ENCODE results near the gene TBC1D4.
"Not testable (repeated sequence)": the region's sequence is repeated elsewhere in the genome, so short reads cannot be mapped to it uniquely, and the experiment has no call there.

Gene TBC1D4

DNA sequence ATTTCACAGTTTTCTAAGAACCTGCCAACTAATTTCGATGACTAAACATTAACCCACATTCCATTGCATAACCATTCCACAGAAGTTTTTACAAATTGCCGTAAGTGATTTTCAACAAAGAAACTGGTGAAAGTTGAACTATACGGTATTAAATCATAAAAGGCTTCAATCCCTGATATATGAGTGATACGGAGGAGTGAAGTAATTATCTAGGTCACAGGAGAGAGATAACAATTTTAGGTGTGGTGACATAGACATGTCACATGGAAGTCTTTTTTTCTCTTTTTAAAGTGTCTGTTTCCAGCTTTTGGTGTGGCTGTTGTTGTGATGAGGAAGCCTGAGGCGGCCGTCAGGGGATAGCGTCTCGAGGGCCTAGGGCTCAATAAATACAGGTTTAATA lies 29.4 kb downstream of the TBC1D4 start:
- no peak for DNase-seq (ENCODE audit: low spot score)

DNA sequence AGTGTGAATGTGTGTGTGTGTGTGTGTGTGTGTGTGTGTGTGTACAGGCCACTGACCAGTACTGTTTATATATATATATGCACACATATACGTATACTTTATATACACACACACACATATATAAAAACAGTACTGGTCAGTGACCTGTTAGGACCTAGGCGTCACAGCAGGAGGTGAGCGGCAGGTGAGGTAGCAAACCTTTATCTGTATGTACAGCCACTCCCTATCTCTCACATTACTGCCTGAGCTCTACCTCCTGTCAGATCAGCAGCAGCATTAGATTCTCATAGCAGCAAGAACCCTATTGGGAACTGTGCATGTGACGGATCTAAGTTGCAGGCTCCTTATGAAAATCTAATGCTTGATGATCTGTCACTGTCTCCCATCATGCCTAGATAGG lies 34.5 kb downstream of the TBC1D4 start:
- DNase-seq (ENCODE audit: low spot score): no peak

DNA sequence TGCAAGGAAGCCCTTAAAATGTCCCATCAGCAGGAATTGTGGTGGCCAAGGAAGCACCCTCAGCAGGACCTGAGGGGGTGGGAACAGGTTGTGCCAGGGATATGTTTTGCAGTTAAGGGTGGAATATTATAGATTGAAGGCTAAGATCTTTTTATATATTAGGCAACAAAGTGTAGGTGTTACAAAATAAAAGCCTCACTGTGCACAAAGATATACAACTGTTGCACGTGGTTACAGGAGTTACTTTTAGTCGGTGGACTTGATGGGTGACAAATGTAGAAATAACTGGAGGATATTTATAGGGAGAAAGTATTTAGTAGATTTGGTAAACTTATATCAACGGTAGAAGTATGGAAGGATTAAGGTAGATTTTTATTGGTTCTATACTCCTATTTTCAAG lies 35.1 kb downstream of the TBC1D4 start:
- no peak for DNase-seq (ENCODE audit: low spot score)

DNA sequence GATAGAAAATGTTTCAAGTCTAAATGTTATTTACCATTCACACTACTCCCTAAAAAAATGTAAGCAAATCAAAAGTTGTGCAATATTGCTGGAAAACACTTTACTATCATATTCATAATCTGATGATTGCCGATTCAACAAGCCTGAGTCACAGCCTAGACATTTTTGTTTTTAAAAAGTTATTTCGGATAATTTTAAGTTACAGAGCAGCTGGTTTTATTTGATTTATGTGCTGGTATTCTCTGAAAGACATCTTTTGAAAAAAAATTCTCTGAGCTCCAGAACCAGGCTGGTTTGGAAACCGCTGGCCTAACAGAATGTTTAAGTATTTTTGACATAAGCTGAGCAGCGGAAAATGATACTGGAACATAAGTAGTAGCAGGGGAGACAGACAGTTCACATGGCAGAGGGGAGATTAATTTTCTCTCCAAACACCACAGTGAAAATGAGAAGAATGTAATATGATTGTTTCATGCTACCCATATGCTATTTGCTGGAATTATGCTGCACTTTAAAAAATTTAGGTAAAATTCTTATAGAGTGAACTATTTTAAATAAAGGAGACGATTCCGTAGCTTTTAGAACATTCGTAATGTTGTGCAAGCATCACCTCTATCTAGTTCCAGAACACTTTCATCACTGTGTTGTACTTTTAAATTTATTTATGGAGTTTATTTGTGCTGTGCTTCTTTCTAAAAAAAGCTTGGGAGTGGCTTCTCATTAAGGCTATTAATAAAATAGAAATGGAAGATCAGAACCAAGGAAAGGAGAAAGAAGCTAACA lies 36.1 kb downstream of the TBC1D4 start:
- DNase-seq (ENCODE audit: low spot score): no peak

DNA sequence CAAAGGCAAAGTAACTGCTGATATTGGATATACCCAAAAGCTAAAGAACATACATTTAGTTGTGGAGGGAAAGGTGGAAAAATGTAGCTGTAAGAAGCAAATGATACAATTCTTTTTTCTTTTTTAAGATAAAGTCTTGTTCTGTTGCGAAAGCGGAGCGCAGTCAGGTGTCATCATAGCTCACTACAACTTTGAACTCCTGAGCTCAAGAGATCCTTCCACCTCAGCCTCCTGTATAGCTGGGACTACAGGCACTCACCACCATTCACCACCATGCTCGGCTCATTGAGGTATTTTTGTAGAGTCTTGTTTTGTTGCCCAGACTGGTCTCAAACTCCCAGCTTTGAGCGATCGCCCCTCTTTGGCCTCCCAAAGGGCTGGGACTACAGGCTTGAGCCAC lies 38.0 kb downstream of the TBC1D4 start:
- no peak for DNase-seq (ENCODE audit: low spot score)

DNA sequence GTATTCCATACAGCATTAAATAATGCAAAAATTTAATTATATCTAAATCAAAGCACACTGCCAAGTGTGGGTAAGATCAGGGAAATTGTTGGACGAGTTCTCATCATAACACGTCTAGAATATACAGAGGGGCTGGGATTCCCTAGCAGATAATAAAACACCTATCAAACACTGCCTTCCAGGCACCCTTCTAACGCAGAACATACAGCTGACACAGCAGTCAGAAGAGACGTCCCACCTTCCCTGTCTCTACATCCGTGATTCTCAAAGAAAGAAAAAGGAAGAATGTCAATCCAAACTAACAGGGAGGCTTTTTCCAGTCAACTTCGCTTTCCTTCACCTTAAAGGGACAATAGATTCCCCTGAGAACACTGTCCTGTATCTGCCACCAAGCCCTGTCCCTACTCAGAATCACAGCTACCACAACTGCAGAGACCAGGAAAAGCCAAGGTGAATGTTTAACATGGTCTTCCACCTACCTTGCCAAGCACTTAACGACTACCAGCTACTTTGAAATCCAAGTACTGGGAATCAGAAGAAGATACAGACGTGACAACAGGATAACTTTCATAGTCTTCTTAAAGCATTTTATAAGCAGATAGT lies 38.5 kb downstream of the TBC1D4 start:
- no peak for DNase-seq (ENCODE audit: low spot score)

DNA sequence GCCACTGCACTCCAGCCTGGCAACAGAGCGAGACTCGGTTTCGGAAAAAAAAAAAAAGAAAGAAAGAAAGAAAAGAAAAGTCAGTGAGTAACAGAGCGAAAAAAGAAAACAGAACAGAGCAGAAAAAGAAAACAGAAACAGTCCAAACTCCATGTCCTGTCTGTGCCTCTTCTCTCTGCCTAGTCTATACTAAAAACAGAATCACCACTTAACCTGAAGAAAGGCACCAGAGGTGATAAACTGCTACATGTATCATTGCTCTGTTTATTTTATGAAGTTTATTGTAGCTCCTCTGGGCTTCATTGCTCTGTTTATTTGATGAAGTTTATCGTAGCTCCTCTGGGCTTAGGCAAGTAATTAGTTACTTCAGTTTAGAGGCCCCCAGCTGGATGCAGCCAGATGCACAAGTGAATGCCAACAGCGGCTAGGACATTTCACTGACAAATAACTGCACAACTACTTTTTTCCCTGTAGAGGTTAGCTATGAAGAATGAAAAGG lies 39.2 kb downstream of the TBC1D4 start:
- DNase-seq (ENCODE audit: low spot score): no peak

DNA sequence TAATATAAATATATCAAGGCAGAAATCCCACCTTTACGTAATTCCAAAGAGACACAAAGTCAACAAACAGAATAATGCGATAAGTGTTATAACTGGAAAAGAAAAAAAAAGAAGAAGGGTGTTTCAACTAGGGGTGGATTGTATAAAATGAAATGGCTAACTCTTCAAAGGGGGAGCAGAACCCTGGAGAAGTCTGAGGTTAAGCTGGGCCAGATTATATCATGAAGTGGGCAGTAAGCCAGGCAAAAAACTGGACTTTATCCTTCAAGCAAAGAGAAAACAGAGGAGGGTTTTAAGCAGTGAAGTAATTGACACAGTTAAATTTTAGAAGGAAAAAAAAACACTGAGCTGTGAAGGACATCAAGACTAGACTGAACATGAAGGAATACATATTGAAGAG lies 41.9 kb downstream of the TBC1D4 start:
- no peak for DNase-seq (ENCODE audit: low spot score)

DNA sequence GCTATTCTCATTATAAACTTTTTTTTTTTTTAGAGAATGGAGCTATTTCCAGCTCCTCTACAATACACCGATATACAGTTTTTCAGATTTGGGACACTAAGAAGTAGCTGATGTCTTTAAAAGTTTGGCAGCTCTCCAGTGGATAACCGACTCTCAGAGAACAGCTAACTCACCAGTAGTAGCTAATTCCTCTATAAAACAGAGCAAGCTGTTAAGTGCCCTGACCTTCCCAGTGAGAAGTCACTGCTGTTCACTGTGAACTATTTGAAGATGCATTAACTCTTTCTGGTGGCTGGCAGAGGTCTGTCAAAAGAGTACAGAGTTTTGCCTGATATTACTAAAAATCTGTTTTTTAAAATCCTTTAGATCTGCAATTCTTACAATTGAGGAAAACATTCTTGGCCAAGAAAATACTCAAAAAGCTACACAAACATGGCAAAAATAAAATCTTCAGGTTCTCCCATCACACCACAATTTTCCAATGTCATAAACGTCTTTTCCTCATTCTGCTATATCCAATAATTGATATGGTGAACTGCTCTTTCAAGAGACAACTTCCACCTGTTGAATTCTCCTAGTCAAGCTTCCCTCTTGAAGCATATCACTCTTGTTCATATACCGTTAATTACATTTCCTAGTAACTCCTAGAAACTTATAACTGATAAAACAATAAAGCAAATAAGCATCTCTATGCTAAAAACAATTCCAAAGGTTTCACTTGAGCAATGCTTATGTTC lies 44.2 kb downstream of the TBC1D4 start:
- DNase-seq (ENCODE audit: low spot score): no peak

DNA sequence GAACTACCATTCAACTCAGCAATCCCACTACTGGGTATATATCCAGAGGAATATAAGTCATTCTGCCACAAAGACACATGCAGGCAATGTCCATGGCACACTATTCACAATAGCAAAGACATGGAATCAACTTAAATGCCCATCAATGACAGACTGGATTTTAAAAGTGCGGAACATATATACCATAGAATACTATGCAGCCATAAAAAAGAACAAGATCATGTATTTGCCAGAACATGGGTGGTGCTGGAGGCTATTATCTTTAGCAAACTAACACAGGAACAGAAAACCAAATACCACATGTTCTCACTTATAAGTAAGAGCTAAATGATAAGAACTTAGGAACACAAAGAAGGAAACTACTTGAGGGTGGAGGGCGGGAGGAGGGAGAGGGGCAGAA lies 47.8 kb downstream of the TBC1D4 start:
- not testable (repeated sequence) for DNase-seq (ENCODE audit: low spot score)

DNA sequence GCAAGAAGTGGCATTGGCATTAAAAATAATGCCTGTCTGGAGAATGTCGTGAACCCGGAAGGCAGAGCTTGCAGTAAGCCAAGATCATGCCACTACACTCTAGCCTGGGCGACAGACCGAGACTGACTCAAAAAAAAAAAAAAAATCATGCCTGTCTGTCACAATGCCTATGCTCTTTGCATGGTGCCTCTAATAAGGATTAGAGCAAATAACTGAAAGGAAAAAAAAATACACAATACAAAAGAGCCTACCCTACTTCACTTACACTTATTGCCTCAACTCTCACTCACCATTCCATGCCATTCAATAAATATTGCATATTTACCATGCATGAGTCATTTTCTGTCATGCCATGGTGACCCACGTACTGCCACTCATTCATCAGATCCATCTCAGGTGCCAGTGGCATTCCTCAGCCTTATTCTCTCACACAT lies 49.1 kb downstream of the TBC1D4 start:
- DNase-seq (ENCODE audit: low spot score): no peak

DNA sequence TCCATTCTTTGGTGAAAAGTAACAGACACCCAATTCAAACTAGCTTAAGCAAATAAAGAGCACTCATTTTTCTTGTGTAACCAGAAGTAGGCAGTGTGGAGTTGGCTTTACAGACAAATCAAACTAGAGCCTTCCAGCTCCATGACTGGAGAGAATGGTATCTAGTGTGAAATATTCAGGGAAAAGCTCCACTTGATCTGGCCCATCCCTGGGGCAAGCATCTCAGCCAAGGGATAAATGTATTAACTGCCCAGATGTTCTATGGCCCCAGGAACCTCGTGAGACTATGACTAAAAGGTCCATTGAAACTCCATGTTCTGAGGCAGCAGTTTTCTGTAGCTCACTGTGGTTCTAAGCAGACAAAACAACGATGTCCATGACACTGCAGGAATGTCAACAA lies 49.9 kb downstream of the TBC1D4 start:
- no peak for DNase-seq (ENCODE audit: low spot score)

DNA sequence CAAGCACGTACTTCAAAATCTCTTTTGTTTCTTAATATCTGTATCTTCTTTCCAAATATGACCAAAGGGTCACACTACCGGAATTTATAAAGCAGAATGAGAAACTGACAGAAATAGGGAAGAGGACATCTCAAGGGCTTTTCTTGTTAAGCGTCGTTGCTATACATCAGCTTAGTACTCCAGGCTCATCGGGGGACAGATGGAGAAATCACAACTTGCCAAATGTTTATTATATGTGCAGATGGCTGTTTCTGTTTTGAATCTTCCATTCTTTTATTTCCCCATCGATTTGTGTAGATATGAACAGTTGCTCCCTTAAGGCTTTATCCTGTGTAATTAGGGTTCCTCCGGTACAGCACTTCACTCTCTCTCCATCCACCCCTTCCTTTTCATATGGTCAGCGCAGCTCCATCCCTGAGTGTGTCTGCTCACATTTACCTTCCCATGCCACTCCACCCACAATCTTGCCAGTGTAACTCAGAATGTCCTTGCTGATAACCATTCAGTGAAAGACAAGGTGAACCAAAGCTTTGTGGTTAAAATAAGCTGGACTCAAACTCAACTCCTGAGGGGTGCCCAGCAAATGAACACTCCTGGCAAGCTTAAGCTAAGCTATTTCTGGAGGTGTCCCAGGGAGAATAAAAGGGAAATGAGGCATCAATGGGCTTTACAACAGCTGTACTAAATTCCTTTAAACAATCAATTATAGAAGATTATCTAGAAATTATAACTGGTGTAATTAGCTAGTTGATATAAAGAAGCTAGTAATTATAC lies 51.3 kb downstream of the TBC1D4 start:
- DNase-seq (ENCODE audit: low spot score): no peak

DNA sequence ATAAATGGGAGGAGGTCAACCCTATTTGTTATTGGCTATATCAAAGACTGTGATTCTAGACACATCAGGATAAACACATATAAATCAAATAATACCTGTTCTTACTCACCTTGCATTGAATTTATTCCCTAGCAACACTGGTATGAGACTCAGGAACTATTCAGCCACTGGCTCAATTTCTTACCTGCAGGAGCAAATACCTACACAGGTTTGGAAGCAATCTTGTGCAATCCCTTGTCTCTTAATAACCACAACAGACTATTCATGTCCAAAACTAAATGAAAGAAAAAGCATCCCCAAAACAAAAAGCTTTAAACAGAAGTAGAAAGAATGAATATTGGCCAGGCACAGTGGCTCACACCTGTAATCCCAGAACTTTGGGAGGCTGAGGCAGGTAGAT lies 55.5 kb downstream of the TBC1D4 start:
- no peak for DNase-seq (ENCODE audit: low spot score)

DNA sequence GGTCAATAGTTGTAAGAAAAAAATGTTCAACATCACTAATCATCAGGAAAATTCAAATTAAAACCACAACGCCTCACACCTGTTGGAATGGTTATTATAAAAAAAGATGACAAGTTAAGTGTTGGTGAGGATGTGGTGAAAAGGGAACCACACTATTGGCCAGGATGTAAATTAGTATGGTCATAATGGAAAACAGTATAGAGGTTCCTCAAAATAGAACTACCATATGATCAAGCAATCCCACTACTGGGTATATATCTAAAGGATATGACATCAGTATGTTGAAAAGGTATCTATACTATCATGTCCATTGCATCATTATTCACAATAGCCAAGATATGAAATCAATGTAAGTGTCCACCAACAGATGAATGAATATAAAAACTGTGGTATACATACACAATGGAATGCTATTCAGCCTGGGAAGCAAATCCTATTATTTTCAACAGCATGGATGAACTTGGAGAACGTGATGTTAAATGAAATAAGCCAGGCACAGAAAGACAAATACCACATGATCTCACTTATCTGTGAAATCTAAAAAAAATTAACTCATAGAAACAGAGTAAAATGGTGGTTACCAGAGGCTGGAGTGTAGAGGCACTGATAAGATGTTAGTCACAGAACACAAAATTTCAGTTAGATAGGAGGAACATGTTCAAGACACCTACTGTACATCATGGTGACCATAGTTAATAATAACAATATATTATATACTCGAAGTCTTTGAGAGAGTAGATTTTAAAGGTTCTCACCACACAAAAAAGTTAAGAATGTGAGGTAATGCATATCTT lies 56.6 kb downstream of the TBC1D4 start:
- DNase-seq (ENCODE audit: low spot score): no peak

DNA sequence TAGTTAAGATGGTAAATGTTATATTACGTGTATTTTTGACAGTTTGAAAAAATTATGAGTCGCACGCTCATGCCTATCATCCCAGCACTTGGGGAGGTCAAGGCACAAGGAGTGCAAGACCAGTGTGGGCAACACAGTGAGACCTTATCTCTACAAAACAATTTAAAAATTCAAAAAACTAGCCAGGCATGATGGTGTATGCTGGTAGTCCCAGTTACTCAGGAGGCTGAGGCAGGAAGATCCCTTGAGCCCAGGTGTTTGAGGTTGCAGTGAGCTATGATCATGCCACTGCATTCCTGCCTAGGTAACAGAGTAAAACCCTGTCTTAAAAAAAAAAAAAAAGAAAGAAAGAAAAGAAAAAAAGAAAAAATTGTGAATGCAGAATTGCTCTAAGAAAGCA lies 58.0 kb downstream of the TBC1D4 start:
- no peak for DNase-seq (ENCODE audit: low spot score)

DNA sequence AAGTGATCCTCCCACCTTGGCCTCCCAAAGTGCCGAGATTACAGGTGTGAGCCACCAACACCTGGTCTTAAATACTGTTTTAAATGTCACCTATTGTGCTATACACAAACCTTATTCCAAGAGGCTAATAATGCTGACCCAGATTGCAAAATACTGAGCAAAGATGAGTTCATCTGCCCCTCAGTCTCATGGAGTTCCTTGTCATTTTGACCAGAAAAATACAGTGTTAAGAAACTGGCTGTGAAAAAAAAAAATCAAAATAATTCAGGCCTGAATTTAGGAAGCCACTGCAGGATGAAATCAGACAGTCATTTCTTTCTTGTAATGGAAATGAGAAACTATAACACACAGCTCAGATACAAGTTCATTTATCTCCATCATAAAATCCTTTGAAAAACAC lies 59.9 kb downstream of the TBC1D4 start:
- no peak for DNase-seq (ENCODE audit: low spot score)

DNA sequence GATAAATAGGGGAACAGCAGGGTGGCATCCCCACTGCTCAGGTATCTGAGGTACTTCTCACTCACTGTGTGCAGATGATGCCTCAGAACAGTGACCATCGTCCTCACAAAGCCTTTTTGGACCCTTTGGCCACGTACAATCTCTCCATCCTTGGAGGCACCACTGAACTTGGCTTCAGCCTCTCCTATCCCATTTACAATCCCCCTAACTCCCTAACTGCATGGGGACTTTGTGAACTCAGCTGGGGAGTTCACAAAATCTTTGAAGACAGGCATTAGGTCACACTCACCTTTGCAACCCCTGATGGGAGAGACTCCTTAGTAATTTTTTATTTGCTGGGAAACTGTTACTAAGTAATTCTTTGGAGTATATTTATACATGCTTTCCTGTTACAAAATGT lies 60.8 kb downstream of the TBC1D4 start:
- no peak for DNase-seq (ENCODE audit: low spot score)

DNA sequence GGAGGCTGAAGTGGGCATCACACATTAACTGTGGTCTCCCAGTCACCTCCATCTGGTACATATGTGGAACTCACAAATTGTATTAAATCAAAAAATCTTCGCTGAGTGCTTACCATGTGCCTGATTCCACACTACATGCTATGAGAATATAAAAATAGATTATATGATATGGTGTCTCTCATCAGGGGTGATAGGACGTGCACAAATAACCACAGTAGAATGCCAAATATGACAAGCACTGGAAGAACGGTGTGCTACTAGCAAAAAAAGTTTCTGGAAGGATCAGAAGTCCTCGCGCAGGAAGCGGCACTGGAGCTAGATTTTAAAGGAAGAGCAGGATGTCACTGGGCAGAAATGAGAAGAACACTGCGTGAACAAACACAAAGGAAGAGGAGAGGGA lies 62.3 kb downstream of the TBC1D4 start:
- no peak for DNase-seq (ENCODE audit: low spot score)

DNA sequence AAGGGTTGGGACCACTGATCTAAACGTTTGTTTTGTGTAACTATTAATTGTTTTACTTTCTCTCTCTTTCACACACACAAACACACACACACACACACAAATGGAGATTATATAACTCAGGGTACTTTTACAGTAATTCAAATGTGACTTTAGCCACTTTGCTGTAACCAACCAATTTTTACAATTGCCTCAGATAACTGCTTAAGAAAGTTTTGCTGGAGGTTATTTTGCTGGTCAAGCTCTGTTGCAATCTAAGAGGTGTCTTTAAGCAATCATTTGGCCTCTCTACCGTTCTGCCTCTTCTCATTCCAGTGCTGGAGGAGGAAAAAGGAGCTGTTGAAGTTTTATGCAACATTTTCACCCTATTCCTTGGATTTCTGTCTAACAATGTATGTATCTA lies 63.0 kb downstream of the TBC1D4 start:
- no peak for DNase-seq (ENCODE audit: low spot score)

DNA sequence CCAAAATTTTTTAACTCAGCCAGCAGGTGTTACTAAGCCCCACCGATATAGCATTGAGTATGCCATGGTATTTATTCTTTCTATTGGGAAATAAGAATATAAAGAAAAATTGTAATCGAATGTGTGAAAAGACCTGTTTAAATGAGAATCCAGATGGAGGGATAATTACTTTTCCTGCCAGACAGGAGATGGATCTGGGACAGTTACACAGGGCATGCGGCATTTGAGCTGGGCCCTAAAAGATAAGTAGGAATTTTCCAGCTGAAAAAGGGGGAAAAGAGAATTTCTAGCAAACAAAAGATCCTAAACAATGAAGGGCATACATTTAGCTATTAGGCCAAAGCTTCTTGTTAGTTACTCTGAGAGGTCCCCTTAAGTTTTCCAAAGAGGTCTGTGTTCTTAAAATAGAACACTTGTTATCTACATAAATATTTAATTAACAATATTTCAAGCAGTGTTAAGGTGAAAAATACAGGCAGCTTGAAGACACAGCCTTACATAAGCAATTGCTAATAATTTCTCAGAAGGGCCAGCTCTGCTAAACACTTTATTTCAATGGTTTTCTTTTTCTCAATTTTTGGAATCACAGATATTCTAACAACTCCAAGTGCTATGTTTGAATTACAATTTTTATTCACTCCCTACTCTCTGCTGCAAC lies 63.7 kb downstream of the TBC1D4 start:
- DNase-seq (ENCODE audit: low spot score): no peak
